A673 (cell line): ENCODE measurements around the gene FERMT2.

Experiments
- CTCF ChIP-seq: fragments of 300-800, 200-600 bp; sonication (generic); conservative IDR thresholded peaks from 2 replicates; pipeline ENCODE4 v1.5.1; 2017; ENCODE audit warnings: low read depth, mild to moderate bottlenecking, antibody characterized with exemption, low read length, moderate library complexity, mixed read lengths
- EZH2 ChIP-seq: fragments of 200-600 bp; sonication (generic); IDR thresholded peaks from 2 replicates; pipeline ENCODE4 v1.6.1; 2017; ENCODE audit warnings: borderline replicate concordance, low read depth, mild to moderate bottlenecking, mixed read lengths, antibody characterized with exemption, low read length; ENCODE audit not compliant: poor library complexity, severe bottlenecking

GRCh38 chr14:52856139-52856538 lies 94.7 kb downstream of the FERMT2 start:
- no peak for TF ChIP-seq CTCF
- no peak for TF ChIP-seq EZH2
